H1 (cell line): ENCODE results near the gene GMFB. TPM values are rescaled to one million over a fixed set of nuclear protein-coding genes. Genes with fewer than 3 reads are reported as not detected.

Experiments used
- CTCF ChIA-PET: fragments of 300-600 bp; sonication (Branson Sonifier 250); formaldehyde crosslinking; loops from one replicate; lab custom pipeline; 2021; ENCODE audit not compliant: partially characterized antibody; lab: Charles Lee
- POLR2A ChIA-PET: fragments of 300-600 bp; sonication (Branson Sonifier 250); formaldehyde crosslinking; loops from one replicate; lab custom pipeline; 2021; ENCODE audit warnings: inconsistent platforms; ENCODE audit not compliant: partially characterized antibody; lab: Charles Lee
- DNase-seq, 2 experiments: peaks; one replicate each; pipeline versions ENCODE4 v3.0.0 to v3.0.0-alpha.2; 2010 to 2022; ENCODE audit warnings: low spot score in 2 of 2, low read depth in 1 of 2, mixed read lengths in 1 of 2
- FAIRE-seq: peaks from 2 replicates; lab custom pipeline; 2011; peaks lifted over from hg19 to GRCh38; lab: Jason Lieb, UNC
- H2AFZ ChIP-seq: 2 replicates; pipeline ENCODE4 v1.8.1; 2012; ENCODE audit warnings: low read length, inconsistent platforms
- H2AK5ac ChIP-seq: 2 replicates; pipeline ENCODE4 v1.6.1; 2013; ENCODE audit warnings: low read depth, low read length
- H2BK120ac ChIP-seq: replicated peaks from 2 replicates; pipeline ENCODE3; 2013; ENCODE audit warnings: low read depth, low read length, inconsistent platforms
- H2BK12ac ChIP-seq: 2 replicates; pipeline ENCODE4 v1.6.1; 2013; ENCODE audit warnings: low read depth, low read length
- H2BK15ac ChIP-seq: 2 replicates; pipeline ENCODE4 v1.6.1; 2013; ENCODE audit warnings: low read length
- H2BK20ac ChIP-seq: 2 replicates; pipeline ENCODE4 v1.6.1; 2013; ENCODE audit warnings: low read length
- H2BK5ac ChIP-seq: 2 replicates; pipeline ENCODE4 v1.6.1; 2013; ENCODE audit warnings: low read depth, low read length
- H3K14ac ChIP-seq: 2 replicates; pipeline ENCODE4 v1.6.1; 2013; ENCODE audit warnings: inconsistent platforms; ENCODE audit not compliant: insufficient read length
- H3K18ac ChIP-seq: 2 replicates; pipeline ENCODE4 v1.6.1; 2013; ENCODE audit warnings: low read length; ENCODE audit errors: extremely low read depth
- H3K23ac ChIP-seq: 2 replicates; pipeline ENCODE4 v1.6.1; 2013; ENCODE audit warnings: inconsistent platforms; ENCODE audit not compliant: insufficient read length
- H3K23me2 ChIP-seq: 2 replicates; pipeline ENCODE4 v1.6.1; 2013; ENCODE audit warnings: low read depth, low read length
- H3K27ac ChIP-seq: 2 replicates; pipeline ENCODE4 v1.6.1; 2011; ENCODE audit warnings: low read depth, low read length, inconsistent platforms
- H3K27me3 ChIP-seq, 4 experiments: replicated peaks in 1 of 4; 1 replicate in 1 of 4; 2 replicates in 3 of 4; pipeline versions ENCODE4 v1.6.1 to v1.8.1; 2011 to 2013; ENCODE audit warnings: low read length in 3 of 4, mild to moderate bottlenecking in 3 of 4, inconsistent platforms in 2 of 4, mixed read lengths in 2 of 4, moderate library complexity in 1 of 4; ENCODE audit not compliant: control insufficient read depth in 3 of 4, insufficient read depth in 3 of 4; ENCODE audit errors: extremely low read depth in 1 of 4
- H3K36me3 ChIP-seq, 4 experiments: 2 replicates each; pipeline versions ENCODE4 v1.6.1 to v1.8.1; 2011 to 2013; ENCODE audit warnings: mild to moderate bottlenecking in 4 of 4, low read length in 3 of 4, moderate library complexity in 2 of 4, control low read depth in 1 of 4, inconsistent platforms in 1 of 4; ENCODE audit not compliant: insufficient read depth in 4 of 4, control insufficient read depth in 2 of 4
- H3K4ac ChIP-seq: replicated peaks from 2 replicates; pipeline ENCODE3; 2013; ENCODE audit warnings: low read length, low read depth, mixed read lengths, inconsistent platforms; ENCODE audit not compliant: insufficient read length
- H3K4me1 ChIP-seq, 4 experiments: replicated peaks in 1 of 4; 1 replicate in 1 of 4; 2 replicates in 3 of 4; pipeline versions ENCODE4 v1.6.1 to v1.8.1; 2011 to 2013; ENCODE audit warnings: low read length in 3 of 4, inconsistent platforms in 2 of 4, mixed read lengths in 1 of 4; ENCODE audit not compliant: insufficient read depth in 4 of 4, control insufficient read depth in 3 of 4
- H3K4me2 ChIP-seq, 2 experiments: 2 replicates each; pipeline versions ENCODE4 v1.6.1 to v1.8.1; 2011 to 2013; ENCODE audit warnings: low read depth in 2 of 2, low read length in 2 of 2, control low read depth in 1 of 2, inconsistent platforms in 1 of 2, mild to moderate bottlenecking in 1 of 2; ENCODE audit not compliant: insufficient read depth in 1 of 2
- H3K4me3 ChIP-seq, 4 experiments: fragments of 200-600, 300-600 bp in 1 of 4; sonication (generic), shearing (Covaris generic), sonication (Bioruptor Twin) in 1 of 4; 2 replicates each; pipeline versions ENCODE4 v1.5.1 to v1.8.1; 2011 to 2016; ENCODE audit warnings: low read length in 4 of 4, low read depth in 3 of 4, control low read depth in 2 of 4, inconsistent platforms in 2 of 4, mild to moderate bottlenecking in 2 of 4, mixed read lengths in 1 of 4, moderate library complexity in 1 of 4; ENCODE audit not compliant: insufficient read depth in 2 of 4; ENCODE audit errors: extremely low read depth in 1 of 4
- H3K56ac ChIP-seq: replicated peaks from 2 replicates; pipeline ENCODE3; 2013; ENCODE audit warnings: low read depth, mild to moderate bottlenecking, mixed read lengths, low read length, inconsistent platforms; ENCODE audit not compliant: insufficient read length
- H3K79me1 ChIP-seq: 2 replicates; pipeline ENCODE4 v1.6.1; 2013; ENCODE audit warnings: low read depth, low read length, control low read depth
- H3K79me2 ChIP-seq, 2 experiments: 2 replicates each; pipeline versions ENCODE4 v1.6.1 to v1.8.1; 2012 to 2013; ENCODE audit warnings: low read length in 2 of 2, mild to moderate bottlenecking in 2 of 2, inconsistent platforms in 1 of 2; ENCODE audit not compliant: insufficient read depth in 2 of 2, control insufficient read depth in 1 of 2
- H3K9ac ChIP-seq, 4 experiments: replicated peaks in 1 of 4; 1 replicate in 1 of 4; 2 replicates in 3 of 4; pipeline versions ENCODE4 v1.6.1 to v1.8.1; 2011 to 2013; ENCODE audit warnings: low read depth in 3 of 4, low read length in 3 of 4, control low read depth in 2 of 4, mild to moderate bottlenecking in 2 of 4, moderate library complexity in 2 of 4, inconsistent platforms in 1 of 4; ENCODE audit errors: extremely low read depth in 1 of 4
- H3K9me3 ChIP-seq, 2 experiments: 2 replicates each; pipeline versions ENCODE4 v1.6.1 to v1.8.1; 2012 to 2013; ENCODE audit warnings: mild to moderate bottlenecking in 2 of 2, moderate library complexity in 2 of 2, control low read depth in 1 of 2, inconsistent platforms in 1 of 2, low read depth in 1 of 2, low read length in 1 of 2, mixed read lengths in 1 of 2; ENCODE audit not compliant: insufficient read depth in 2 of 2
- H4K20me1 ChIP-seq, 2 experiments: replicated peaks in 1 of 2; 2 replicates each; pipeline versions ENCODE3 to v1.8.1; 2011 to 2013; ENCODE audit warnings: inconsistent platforms in 2 of 2, low read length in 2 of 2, mild to moderate bottlenecking in 1 of 2; ENCODE audit not compliant: insufficient read depth in 2 of 2, control insufficient read depth in 1 of 2
- H4K5ac ChIP-seq: 2 replicates; pipeline ENCODE4 v1.6.1; 2013; ENCODE audit warnings: low read length, low read depth, mixed read lengths, inconsistent platforms; ENCODE audit not compliant: insufficient read length
- H4K8ac ChIP-seq: 2 replicates; pipeline ENCODE4 v1.8.0; 2013; ENCODE audit warnings: mild to moderate bottlenecking, moderate library complexity, low read length, inconsistent platforms; ENCODE audit not compliant: insufficient read depth; ENCODE audit errors: extremely low read depth
- H4K91ac ChIP-seq: replicated peaks from 2 replicates; pipeline ENCODE3; 2013; ENCODE audit warnings: low read length, mixed read lengths, inconsistent platforms; ENCODE audit not compliant: insufficient read length
- CBX8 ChIP-seq: fragments of 300-800, 300-1000 bp; sonication (generic); IDR thresholded peaks from 2 replicates; pipeline ENCODE4 v1.7.1; 2016; ENCODE audit warnings: low read depth, low read length, borderline replicate concordance
- CTBP2 ChIP-seq: IDR thresholded peaks from 2 replicates; pipeline ENCODE4 v1.7.0; 2011; ENCODE audit warnings: borderline replicate concordance, mild to moderate bottlenecking, moderate library complexity, mixed read lengths, low read length; ENCODE audit not compliant: insufficient read depth, insufficient read length
- EGR1 ChIP-seq: IDR thresholded peaks from 2 replicates; pipeline ENCODE4 v1.6.1; 2011; ENCODE audit warnings: low read depth, low read length, borderline replicate concordance
- EZH2 ChIP-seq: fragments of 200-600 bp; sonication (generic); IDR thresholded peaks from 2 replicates; pipeline ENCODE4 v1.7.1; 2012; ENCODE audit warnings: low read depth, mild to moderate bottlenecking, moderate library complexity, low read length, inconsistent platforms; ENCODE audit not compliant: severe bottlenecking
- JUN ChIP-seq: IDR thresholded peaks from 2 replicates; pipeline ENCODE4 v1.6.1; 2011; ENCODE audit warnings: low read depth, mild to moderate bottlenecking, improper control_type of control experiment, low read length
- RAD21 ChIP-seq, 2 experiments: IDR thresholded peaks in 1 of 2; conservative IDR thresholded peaks in 1 of 2; 2 replicates each; pipeline ENCODE4 v1.6.1; 2011; ENCODE audit warnings: low read depth in 2 of 2, low read length in 2 of 2, improper control_type of control experiment in 1 of 2, inconsistent platforms in 1 of 2, mild to moderate bottlenecking in 1 of 2, moderate library complexity in 1 of 2
- RNF2 ChIP-seq: fragments of 200-900, 300-1000 bp; sonication (generic); IDR thresholded peaks from 2 replicates; pipeline ENCODE4 v1.7.1; 2016; ENCODE audit warnings: borderline replicate concordance, low read depth, mild to moderate bottlenecking, antibody characterized with exemption, low read length; ENCODE audit not compliant: poor library complexity, severe bottlenecking; ENCODE audit errors: missing control alignments
- SAP30 ChIP-seq: fragments of 300-600 bp; sonication (generic); IDR thresholded peaks from 2 replicates; pipeline ENCODE4 v1.7.1; 2012; ENCODE audit warnings: low read length, moderate library complexity, mild to moderate bottlenecking, inconsistent platforms; ENCODE audit not compliant: insufficient read depth, insufficient replicate concordance
- TAF7 ChIP-seq: optimal IDR thresholded peaks from 2 replicates; pipeline ENCODE3; 2011; ENCODE audit warnings: low read depth, mild to moderate bottlenecking, inconsistent platforms, low read length, moderate library complexity, borderline replicate concordance
- TCF12 ChIP-seq: IDR thresholded peaks from 2 replicates; pipeline ENCODE4 v1.6.1; 2011; ENCODE audit warnings: low read depth, mild to moderate bottlenecking, low read length
- TEAD4 ChIP-seq: IDR thresholded peaks from 2 replicates; pipeline ENCODE4 v1.6.1; 2012; ENCODE audit warnings: low read depth, low read length, inconsistent platforms, mixed read lengths
- WGBS, 2 experiments: shearing (Covaris generic) in 1 of 2; methylation state at CpG; one replicate each; pipeline versions ENCODE4 v1.1.6 to v1.1.7; 2013 to 2015; ENCODE audit warnings: low lambda C conversion rate in 2 of 2, mixed read lengths in 2 of 2, inconsistent platforms in 1 of 2, low coverage in 1 of 2, missing lambda C conversion rate in 1 of 2; ENCODE audit not compliant: insufficient replicate concordance in 2 of 2, insufficient coverage in 1 of 2, insufficient read length in 1 of 2; ENCODE audit errors: extremely low coverage in 1 of 2, missing lambda C conversion rate in 1 of 2; 5-methylcytosine and 5-hydroxymethylcytosine counted together
- polyA plus RNA-seq, 7 experiments: library from polyadenylated mRNA; depleted of rRNA in 3 of 7; stranded (reverse) in 5 of 7; unstranded in 2 of 7; fragments of >200 nt in 5 of 7; fragments of 200-250 nt in 2 of 7; gene quantifications; 1 replicate in 5 of 7; 2 replicates in 1 of 7; 4 replicates in 1 of 7; pipeline versions ENCODE4 v1.2.1 to v1.2.3, GENCODE V29; 2011 to 2013; ENCODE audit warnings: missing spikeins in 2 of 7, mixed read lengths in 2 of 7
- total RNA-seq: library from RNA; stranded (reverse); fragmentation: NEBNext Ultra II Directional; extraction: Animal tissue kit (Norgen Biotek cat#: 25700); gene quantifications from 2 replicates; pipeline ENCODE4 v1.2.1, GENCODE V29; 2021
- TF ChIP-seq, protein P1 (sequence below): IDR thresholded peaks from 2 replicates; pipeline ENCODE4 v1.6.1; 2012; ENCODE audit warnings: inconsistent platforms

Gene GMFB
- total and polyA plus RNA-seq, 2 of the 8 experiments (the other 6 are each of a cell fraction or from before 2014, with no cell fraction given) = 17.9 to 77.3 TPM

DNA sequence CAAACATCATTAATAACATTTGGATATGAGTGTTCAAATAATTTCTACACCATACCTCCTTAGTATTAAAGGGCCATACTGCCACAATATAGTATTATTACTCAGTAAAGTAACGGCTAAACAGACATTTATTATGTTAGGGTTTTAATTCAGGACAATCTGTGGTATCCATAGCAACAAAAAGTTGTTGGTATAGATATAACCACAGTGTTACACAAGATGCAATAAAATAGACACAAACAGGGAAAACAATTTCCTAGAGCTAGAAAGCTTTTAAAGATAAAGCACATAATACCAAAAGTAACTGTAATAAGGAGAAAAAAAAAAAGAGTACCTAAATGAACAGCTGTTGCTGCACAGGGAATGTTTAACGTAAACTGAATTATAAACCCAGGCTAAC, 63.7 kb downstream of the GMFB start:
- H3K27me3 ChIP-seq = no peaks in the 10 kb centered on the region
- H3K23ac ChIP-seq = no peak overlapping the region
- H2BK120ac ChIP-seq = no peak overlapping the region
- 94% methylated on average over 2 of the region's 2 CpGs; no CpG with 5 or more reads in 1 of the 2 experiments for WGBS, 2 experiments
- H3K79me2 ChIP-seq = peaks cover 0 to 5% of the 10 kb centered on the region in 2 experiments; a peak in 1 of 4 replicates
- DNase-seq (no peak), FAIRE-seq (no peak)
- no peaks in the 10 kb centered on the region for H3K4me1 ChIP-seq
- no peak overlapping the region for H4K91ac ChIP-seq
- no peak overlapping the region for H3K27ac ChIP-seq
- H3K18ac ChIP-seq = no peak overlapping the region
- H2AK5ac ChIP-seq = no peak overlapping the region
- no peak overlapping the region; a peak in 2 of 7 replicates for H3K9ac ChIP-seq
- no peak overlapping the region for H2AFZ ChIP-seq
- no peak overlapping the region for H2BK15ac ChIP-seq
- POLR2A ChIA-PET = interaction anchor here (1.3 to 2.4 kb wide), 2 partner anchors 10 to 28 kb away, joined by 5 to 7 read pairs; partner anchors contain the start of gene CDKN3
- H3K36me3 ChIP-seq = peaks cover 6 to 48% (median 25%) of the 10 kb centered on the region in 4 experiments; a peak in 7 of 8 replicates
- no peak overlapping the region for H3K4me3 ChIP-seq
- no peak overlapping the region for H3K56ac ChIP-seq
- H3K4ac ChIP-seq = no peak overlapping the region
- no peak overlapping the region for H4K8ac ChIP-seq
- no peak overlapping the region for H2BK5ac ChIP-seq
- H2BK20ac ChIP-seq = no peak overlapping the region
- H3K23me2 ChIP-seq = no peaks in the 10 kb centered on the region
- H4K5ac ChIP-seq = no peak overlapping the region
- 0 out of 2 replicates have a peak, but pooled peaks cover 2% of the 10 kb centered on the region for H3K79me1 ChIP-seq
- no peaks in the 10 kb centered on the region for H3K9me3 ChIP-seq
- no peak overlapping the region for H2BK12ac ChIP-seq
- peaks cover 0 to 5% of the 10 kb centered on the region in 2 experiments for H4K20me1 ChIP-seq
- H3K14ac ChIP-seq = no peak overlapping the region
- H3K4me2 ChIP-seq = no peak overlapping the region
- CTCF ChIA-PET = interaction anchor here (0.6 to 3.2 kb wide), 5 partner anchors 10 to 58 kb away, joined by 3 to 12 read pairs (median 7); no protein-coding TSS in a partner anchor
- no peak for TF ChIP-seq TCF12
- TF ChIP-seq EZH2 = no peak
- TF ChIP-seq, protein P1, sequence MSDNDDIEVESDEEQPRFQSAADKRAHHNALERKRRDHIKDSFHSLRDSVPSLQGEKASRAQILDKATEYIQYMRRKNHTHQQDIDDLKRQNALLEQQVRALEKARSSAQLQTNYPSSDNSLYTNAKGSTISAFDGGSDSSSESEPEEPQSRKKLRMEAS = no peak
- TF ChIP-seq RAD21 (IDR thresholded peaks at IDR 0.05 in 1 of 2, conservative IDR thresholded peaks at IDR 0.05 in 1 of 2; ENCODE audit: low read depth in 2 of 2, low read length in 2 of 2) = no peak
- no peak for TF ChIP-seq RNF2
- TF ChIP-seq TEAD4 = no peak
- TF ChIP-seq JUN = no peak
- TF ChIP-seq CTBP2 = no peak
- TF ChIP-seq EGR1 = no peak
- TF ChIP-seq TAF7 = no peak
- TF ChIP-seq SAP30 = no peak
- no peak for TF ChIP-seq CBX8
